CD4-positive, alpha-beta T cell (primary cell): Measurements from ENCODE around the gene IRAK2. TPM values are rescaled to one million over a fixed set of nuclear protein-coding genes. Genes with fewer than 3 reads are reported as not detected.
A peak's percentile ranks its signal among the peaks of the same experiment; 100 is the strongest.

Experiments
- ATAC-seq: fragments of 200-7000 bp; cut with Tn5 transposase; one replicate; pipeline ENCODE4 v1.10.0; 2022; ENCODE audit warnings: mild to moderate bottlenecking; ENCODE audit not compliant: poor library complexity
- CTCF ChIA-PET: fragments of 350-600 bp; sonication (Branson Sonifier 250); formaldehyde crosslinking; loops from one replicate; lab custom pipeline; 2021; ENCODE audit warnings: antibody characterized with exemption, inconsistent platforms; lab: Charles Lee
- POLR2A ChIA-PET: fragments of 350-600 bp; sonication (Branson Sonifier 250); formaldehyde crosslinking; loops from one replicate; lab custom pipeline; 2021; ENCODE audit warnings: antibody characterized with exemption, inconsistent platforms; lab: Charles Lee
- DNase-seq, 14 experiments: peaks; one replicate each; pipeline ENCODE4 v3.0.0-alpha.2; 2013 to 2020; ENCODE audit warnings: mixed read lengths in 2 of 14
- H3K27ac ChIP-seq, 2 donors: one replicate each; pipeline versions ENCODE4 v1.5.1 to v1.7.0; 2013; ENCODE audit warnings: low read length in 2 of 2, low read depth in 1 of 2, mild to moderate bottlenecking in 1 of 2
- H3K27me3 ChIP-seq, 2 experiments: 1 replicate in 1 of 2; 2 replicates in 1 of 2; pipeline versions ENCODE4 v1.6.1 to v1.7.0; 2013; ENCODE audit warnings: low read length in 2 of 2, control low read depth in 1 of 2, mild to moderate bottlenecking in 1 of 2, moderate library complexity in 1 of 2; ENCODE audit not compliant: insufficient read depth in 2 of 2, control insufficient read depth in 1 of 2
- H3K36me3 ChIP-seq: one replicate; pipeline ENCODE4 v1.6.1; 2013; ENCODE audit warnings: low read length, control low read depth; ENCODE audit not compliant: insufficient read depth
- H3K4me1 ChIP-seq: one replicate; pipeline ENCODE4 v1.6.1; 2013; ENCODE audit warnings: low read length, control low read depth; ENCODE audit not compliant: insufficient read depth
- H3K4me3 ChIP-seq: one replicate; pipeline ENCODE4 v1.5.1; 2013; ENCODE audit warnings: mild to moderate bottlenecking, low read length, moderate library complexity
- H3K9me3 ChIP-seq, 2 experiments: 1 replicate in 1 of 2; 2 replicates in 1 of 2; pipeline versions ENCODE4 v1.6.1 to v1.7.0; 2013; ENCODE audit warnings: low read length in 2 of 2, mild to moderate bottlenecking in 2 of 2, control low read depth in 1 of 2, moderate library complexity in 1 of 2; ENCODE audit not compliant: control insufficient read depth in 1 of 2, insufficient read depth in 1 of 2
- H3K27ac Mint-ChIP-seq: one replicate; pipeline ENCODE4 v1.8.0; 2020; ENCODE audit warnings: mixed read lengths
- H3K27me3 Mint-ChIP-seq: one replicate; pipeline ENCODE4 v1.8.0; 2021; ENCODE audit warnings: mixed read lengths
- H3K36me3 Mint-ChIP-seq: one replicate; pipeline ENCODE4 v1.8.0; 2021; ENCODE audit warnings: low read depth, mixed read lengths
- H3K4me1 Mint-ChIP-seq: one replicate; pipeline ENCODE4 v1.8.0; 2021; ENCODE audit warnings: low read depth, mixed read lengths
- H3K4me3 Mint-ChIP-seq: one replicate; pipeline ENCODE4 v1.8.0; 2020; ENCODE audit warnings: mild to moderate bottlenecking, mixed read lengths
- H3K9me3 Mint-ChIP-seq: one replicate; pipeline ENCODE4 v1.8.0; 2020; ENCODE audit warnings: mixed read lengths
- intact Hi-C, 2 experiments: fragments of 100-400 bp; cut with DNase I in 1 of 2; cut with micrococcal nuclease in 1 of 2; formaldehyde crosslinking; loops; one replicate each; pipeline versions ENCODE4 v1.15.1 to v1.9.0; 2023 to 2025; cut with DNase I, micrococcal nuclease
- total RNA-seq, 174 experiments: library from RNA in 2 of 174; stranded (reverse) in 2 of 174; gene quantifications; one replicate each; pipeline ENCODE4 v1.2.3 and lab custom pipeline; 2021 to 2026
- TF ChIP-seq, protein P1 (sequence below): fragments of 200-600 bp; IDR thresholded peaks from one replicate; pipeline ENCODE4 v1.8.0; 2022; ENCODE audit warnings: antibody characterized with exemption, mild to moderate bottlenecking

IRAK2 gene
- total RNA-seq, 2 experiments from 2014 or later: 1.4 to 1.6 TPM

DNA sequence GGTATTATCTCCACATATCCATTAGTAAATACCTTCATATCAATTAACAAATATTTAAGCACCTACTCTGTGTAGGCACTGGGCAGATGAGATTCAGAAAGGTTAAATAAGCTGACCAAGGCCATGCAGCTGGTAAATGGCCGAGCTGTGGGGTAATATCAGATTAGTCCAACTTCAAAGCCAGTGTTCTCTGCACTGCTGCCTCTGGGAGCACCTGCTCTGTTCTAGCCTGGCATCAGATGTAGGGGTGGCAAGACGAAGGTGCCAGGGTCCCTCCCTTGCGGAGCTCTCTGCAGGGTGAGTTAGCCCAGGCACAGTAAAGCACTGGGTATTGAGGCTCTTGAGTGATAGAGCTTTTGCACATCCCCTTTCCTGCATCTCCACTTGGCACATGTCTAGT lies 89.0 kb downstream of the IRAK2 start:
- Mint-ChIP-seq H3K4me3 (peak overlapping the region; percentile 27), H3K27me3 (no peaks in the 10 kb centered on the region), H3K4me1 (peaks cover 76% of the 10 kb centered on the region), H3K9me3 (no peaks in the 10 kb centered on the region), H3K36me3 (peaks cover 84% of the 10 kb centered on the region), H3K27ac (peak overlapping the region; percentile 84)
- intact Hi-C loops: no loop called here
- no peak for ATAC-seq
- Histone ChIP-seq H3K27me3 (no peaks in the 10 kb centered on the region), H3K36me3 (peaks cover 58% of the 10 kb centered on the region), H3K9me3 (no peaks in the 10 kb centered on the region), H3K4me1 (peaks cover 69% of the 10 kb centered on the region), H3K4me3 (no peak overlapping the region), H3K27ac (no peak overlapping the region)
- POLR2A ChIA-PET: interaction anchor here (1.3 to 1.9 kb wide), 2 partner anchors 10 to 55 kb away, joined by 5 to 7 read pairs; no protein-coding TSS in a partner anchor
- TF ChIP-seq, protein P1, sequence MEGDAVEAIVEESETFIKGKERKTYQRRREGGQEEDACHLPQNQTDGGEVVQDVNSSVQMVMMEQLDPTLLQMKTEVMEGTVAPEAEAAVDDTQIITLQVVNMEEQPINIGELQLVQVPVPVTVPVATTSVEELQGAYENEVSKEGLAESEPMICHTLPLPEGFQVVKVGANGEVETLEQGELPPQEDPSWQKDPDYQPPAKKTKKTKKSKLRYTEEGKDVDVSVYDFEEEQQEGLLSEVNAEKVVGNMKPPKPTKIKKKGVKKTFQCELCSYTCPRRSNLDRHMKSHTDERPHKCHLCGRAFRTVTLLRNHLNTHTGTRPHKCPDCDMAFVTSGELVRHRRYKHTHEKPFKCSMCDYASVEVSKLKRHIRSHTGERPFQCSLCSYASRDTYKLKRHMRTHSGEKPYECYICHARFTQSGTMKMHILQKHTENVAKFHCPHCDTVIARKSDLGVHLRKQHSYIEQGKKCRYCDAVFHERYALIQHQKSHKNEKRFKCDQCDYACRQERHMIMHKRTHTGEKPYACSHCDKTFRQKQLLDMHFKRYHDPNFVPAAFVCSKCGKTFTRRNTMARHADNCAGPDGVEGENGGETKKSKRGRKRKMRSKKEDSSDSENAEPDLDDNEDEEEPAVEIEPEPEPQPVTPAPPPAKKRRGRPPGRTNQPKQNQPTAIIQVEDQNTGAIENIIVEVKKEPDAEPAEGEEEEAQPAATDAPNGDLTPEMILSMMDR: no peak
- CTCF ChIA-PET: interaction anchor here (1.1 to 7.5 kb wide), 2 partner anchors 11 to 33 kb away, joined by 4 to 35 read pairs; no protein-coding TSS in a partner anchor
- DNase-seq: no peak

DNA sequence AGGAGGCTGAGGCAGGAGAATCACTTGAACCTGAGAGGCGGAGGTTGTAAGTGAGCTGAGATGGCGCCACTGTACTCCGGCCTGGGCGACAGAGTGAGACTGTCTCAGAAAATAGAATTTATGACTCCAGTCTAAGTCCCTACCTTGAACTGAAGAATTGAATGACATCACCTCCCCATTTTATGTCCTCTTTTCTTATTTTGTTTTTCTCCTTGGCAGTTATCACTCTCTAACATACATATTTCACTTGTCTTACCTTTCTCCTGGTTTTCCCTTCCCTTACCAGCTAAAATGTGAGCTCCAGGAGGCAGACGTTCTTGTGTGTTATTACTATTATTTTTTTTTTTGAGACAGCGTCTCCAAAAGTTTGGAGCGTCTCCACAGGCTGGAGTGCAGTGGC lies 91.1 kb downstream of the IRAK2 start:
- Histone ChIP-seq H3K9me3 (no peaks in the 10 kb centered on the region), H3K27ac (no peak overlapping the region), H3K4me3 (no peak overlapping the region), H3K4me1 (peaks cover 65% of the 10 kb centered on the region), H3K36me3 (peaks cover 75% of the 10 kb centered on the region), H3K27me3 (no peaks in the 10 kb centered on the region)
- ChIA-PET CTCF (no interaction called here), POLR2A (interaction anchor here (0.7 kb wide), 1 partner anchor 8 kb away, joined by 3 read pairs; no protein-coding TSS in a partner anchor)
- Mint-ChIP-seq H3K36me3 (peaks cover 84% of the 10 kb centered on the region), H3K27me3 (no peaks in the 10 kb centered on the region), H3K4me1 (peaks cover 74% of the 10 kb centered on the region), H3K4me3 (peak overlapping the region; percentile 43), H3K27ac (peak overlapping the region; percentile 84), H3K9me3 (no peaks in the 10 kb centered on the region)
- TF ChIP-seq, protein P1: no peak
- DNase-seq: no peak
- no peak for ATAC-seq
- intact Hi-C loops: no loop called here

DNA sequence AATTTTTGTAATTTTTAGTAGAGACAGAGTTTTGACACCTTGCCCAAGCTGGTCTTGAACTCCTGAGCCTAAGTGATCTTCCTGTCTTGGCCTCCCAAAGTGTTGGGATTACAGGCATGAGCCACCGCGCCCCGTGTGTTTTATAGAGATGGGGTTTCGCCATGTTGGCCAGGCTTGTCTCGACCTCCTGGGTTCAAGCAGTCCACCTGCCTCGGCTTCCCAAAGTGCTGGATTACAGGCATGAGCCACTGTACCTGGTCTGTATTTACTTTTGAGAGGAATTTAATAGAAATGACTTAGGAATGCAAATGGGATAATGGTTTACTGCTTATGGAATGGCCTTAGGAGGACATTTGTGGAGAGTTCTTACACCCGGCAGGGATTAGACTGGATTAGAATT lies 94.3 kb downstream of the IRAK2 start:
- DNase-seq (no peak), ATAC-seq (no peak)
- Histone ChIP-seq H3K27ac (no peak overlapping the region), H3K36me3 (peaks cover 63% of the 10 kb centered on the region), H3K9me3 (no peaks in the 10 kb centered on the region), H3K4me3 (no peak overlapping the region), H3K4me1 (peaks cover 57% of the 10 kb centered on the region), H3K27me3 (no peaks in the 10 kb centered on the region)
- Mint-ChIP-seq H3K27me3 (no peaks in the 10 kb centered on the region), H3K9me3 (no peaks in the 10 kb centered on the region), H3K4me3 (no peak overlapping the region), H3K36me3 (peaks cover 90% of the 10 kb centered on the region), H3K27ac (peak overlapping the region; percentile 76), H3K4me1 (peaks cover 79% of the 10 kb centered on the region)
- intact Hi-C loops: loop anchor here in 1 of 2 experiments (2.0 kb wide), 1 partner anchor 62 kb away; the partner anchor contains the start of gene SEC13
- POLR2A ChIA-PET: interaction anchor here (1.0 kb wide), 1 partner anchor 23 kb away, joined by 3 read pairs; no protein-coding TSS in a partner anchor
- TF ChIP-seq, protein P1: no peak
- CTCF ChIA-PET: no interaction called here
